KMS-11 (cell line): ENCODE data around the gene TANC1.

Source experiments
- H2AFZ ChIP-seq: fragments of 200-600 bp; sonication (generic); 2 replicates; pipeline ENCODE4 v1.6.1; 2016; ENCODE audit warnings: antibody characterized with exemption, mixed run types, low read depth
- H3K27ac ChIP-seq: fragments of 200-600 bp; sonication (generic); 2 replicates; pipeline ENCODE4 v1.6.1; 2016; ENCODE audit warnings: mild to moderate bottlenecking, mixed run types
- H3K27me3 ChIP-seq: fragments of 200-600 bp; sonication (generic); 2 replicates; pipeline ENCODE4 v1.6.1; 2017; ENCODE audit warnings: mild to moderate bottlenecking, low read depth, mixed run types, moderate library complexity; ENCODE audit not compliant: insufficient read depth
- H3K36me3 ChIP-seq: fragments of 200-600 bp; sonication (generic); 2 replicates; pipeline ENCODE4 v1.6.1; 2017; ENCODE audit warnings: mild to moderate bottlenecking, mixed run types; ENCODE audit not compliant: insufficient read depth
- H3K4me1 ChIP-seq: fragments of 200-600 bp; sonication (generic); 2 replicates; pipeline ENCODE4 v1.6.1; 2016; ENCODE audit warnings: mild to moderate bottlenecking, low read depth, mixed run types; ENCODE audit not compliant: poor library complexity, severe bottlenecking
- H3K4me2 ChIP-seq: fragments of 200-600 bp; sonication (generic); 2 replicates; pipeline ENCODE4 v1.7.0; 2016; ENCODE audit warnings: mild to moderate bottlenecking, mixed run types
- H3K4me3 ChIP-seq: fragments of 200-600 bp; sonication (generic); IDR thresholded peaks from 2 replicates; pipeline ENCODE4 v1.6.1; 2017; ENCODE audit warnings: low read depth, low read length, mixed read lengths; ENCODE audit not compliant: insufficient read depth
- H3K79me2 ChIP-seq: fragments of 200-600 bp; sonication (generic); 2 replicates; pipeline ENCODE4 v1.6.1; 2016; ENCODE audit warnings: low read depth, mixed run types; ENCODE audit not compliant: insufficient read depth
- H3K9ac ChIP-seq: fragments of 200-600 bp; sonication (generic); 2 replicates; pipeline ENCODE4 v1.6.1; 2016; ENCODE audit warnings: mild to moderate bottlenecking, mixed run types
- H4K20me1 ChIP-seq: fragments of 200-600 bp; sonication (generic); 2 replicates; pipeline ENCODE4 v1.6.1; 2016; ENCODE audit warnings: mild to moderate bottlenecking, mixed run types; ENCODE audit not compliant: insufficient read depth
- CTCF ChIP-seq: fragments of 200-600 bp; sonication (generic); conservative IDR thresholded peaks from 2 replicates; pipeline ENCODE4 v1.6.1; 2017; ENCODE audit warnings: low read depth, mild to moderate bottlenecking, antibody characterized with exemption, low read length, moderate library complexity, mixed read lengths

The TANC1 gene

DNA sequence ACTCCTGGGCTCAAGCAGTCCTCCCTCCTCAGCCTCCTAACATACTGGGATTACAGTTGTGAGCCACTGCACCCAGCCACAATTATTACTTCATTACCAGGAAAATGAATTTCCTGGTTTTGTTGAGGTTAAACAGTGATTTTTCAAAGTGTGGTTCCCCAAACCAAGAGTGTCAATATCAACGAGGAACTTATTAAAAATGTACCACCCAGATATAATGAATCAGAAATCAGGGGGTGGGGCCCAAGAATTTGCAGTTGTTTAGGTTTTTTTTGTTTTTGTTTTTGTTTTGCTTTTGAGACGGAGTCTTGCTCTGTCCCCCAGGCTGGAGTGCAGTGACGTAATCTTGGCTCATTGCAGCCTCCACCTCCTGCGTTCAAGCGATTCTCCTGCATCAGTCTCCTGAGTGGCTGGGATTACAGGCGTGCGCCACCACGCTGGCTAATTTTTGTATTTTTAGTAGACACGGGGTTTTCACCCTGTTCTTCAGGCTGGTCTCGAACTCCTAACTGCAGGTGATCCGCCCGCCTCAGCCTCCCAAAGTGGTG, 224.0 kb downstream of the TANC1 start:
- H3K9ac ChIP-seq = no peak overlapping the region
- no peaks in the 10 kb centered on the region for H3K36me3 ChIP-seq
- no peaks in the 10 kb centered on the region for H3K4me1 ChIP-seq
- H3K79me2 ChIP-seq = no peaks in the 10 kb centered on the region
- no peak for TF ChIP-seq CTCF
- H3K27me3 ChIP-seq = no peaks in the 10 kb centered on the region
- H2AFZ ChIP-seq = no peak overlapping the region
- no peak overlapping the region for H3K4me2 ChIP-seq
- no peak overlapping the region for H3K4me3 ChIP-seq
- H3K27ac ChIP-seq = no peak overlapping the region
- no peaks in the 10 kb centered on the region for H4K20me1 ChIP-seq

GRCh38 chr2:159193791-159194190, 225.4 kb downstream of the TANC1 start:
- no peak overlapping the region for H3K9ac ChIP-seq
- no peak overlapping the region for H2AFZ ChIP-seq
- no peaks in the 10 kb centered on the region for H3K4me1 ChIP-seq
- H3K4me2 ChIP-seq = no peak overlapping the region
- no peak overlapping the region for H3K27ac ChIP-seq
- no peaks in the 10 kb centered on the region for H3K36me3 ChIP-seq
- H3K27me3 ChIP-seq = no peaks in the 10 kb centered on the region
- no peaks in the 10 kb centered on the region for H3K79me2 ChIP-seq
- H3K4me3 ChIP-seq = no peak overlapping the region
- no peaks in the 10 kb centered on the region for H4K20me1 ChIP-seq
- no peak for TF ChIP-seq CTCF

- Histone ChIP-seq H3K27me3 (no peaks in the 10 kb centered on the region), H3K4me2 (no peak overlapping the region), H3K4me3 (no peak overlapping the region), H3K79me2 (no peaks in the 10 kb centered on the region), H3K4me1 (no peaks in the 10 kb centered on the region), H3K27ac (no peak overlapping the region), H4K20me1 (no peaks in the 10 kb centered on the region), H3K9ac (no peak overlapping the region), H2AFZ (no peak overlapping the region), H3K36me3 (no peaks in the 10 kb centered on the region)
- no peak for TF ChIP-seq CTCF
These were observed 225.8 kb downstream of the TANC1 start for GRCh38 chr2:159194241-159194640.

GRCh38 chr2:159195697-159196096, 227.3 kb downstream of the TANC1 start:
- no peaks in the 10 kb centered on the region for H3K36me3 ChIP-seq
- no peak overlapping the region for H2AFZ ChIP-seq
- H3K9ac ChIP-seq = no peak overlapping the region
- no peaks in the 10 kb centered on the region for H3K27me3 ChIP-seq
- no peaks in the 10 kb centered on the region for H3K79me2 ChIP-seq
- peaks cover 3% of the 10 kb centered on the region for H3K4me1 ChIP-seq
- no peak for TF ChIP-seq CTCF
- H3K4me2 ChIP-seq = no peak overlapping the region
- no peak overlapping the region for H3K27ac ChIP-seq
- no peaks in the 10 kb centered on the region for H4K20me1 ChIP-seq
- H3K4me3 ChIP-seq = no peak overlapping the region
